AG04450 (cell line): Measurements from ENCODE around the gene TMEM141. TPM values are rescaled to one million over a fixed set of nuclear protein-coding genes. Genes with fewer than 3 reads are reported as not detected.
"Not testable (repeated sequence)": the region's sequence is repeated elsewhere in the genome, so short reads cannot be mapped to it uniquely, and the experiment has no call there.

Experiments used
- CTCF ChIA-PET: fragments of 300-600, 350-600 bp; formaldehyde crosslinking; extraction: SDS; loops from one replicate; lab custom pipeline; 2022; ENCODE audit warnings: antibody characterized with exemption, inconsistent platforms; lab: Charles Lee
- POLR2A ChIA-PET: fragments of 350-600 bp; formaldehyde crosslinking; extraction: SDS; loops from one replicate; lab custom pipeline; 2021; ENCODE audit warnings: antibody characterized with exemption, inconsistent platforms; lab: Yijun Ruan, JAX
- DNase-seq: peaks from one replicate; pipeline ENCODE4 v3.0.0-alpha.2; 2011; ENCODE audit warnings: low read depth, low spot score
- H3K27ac ChIP-seq: one replicate; pipeline ENCODE4 v1.5.1; 2012; ENCODE audit warnings: low read depth, low read length, control low read depth
- H3K27me3 ChIP-seq: one replicate; pipeline ENCODE4 v1.6.0; 2012; ENCODE audit warnings: low read length; ENCODE audit not compliant: control insufficient read depth, insufficient read depth
- H3K4me3 ChIP-seq: 2 replicates; pipeline ENCODE4 v1.5.1; 2011; ENCODE audit warnings: mild to moderate bottlenecking, low read depth, low read length, control low read depth
- H3K9me3 ChIP-seq: 2 replicates; pipeline ENCODE4 v1.5.1; 2012; ENCODE audit warnings: low read length; ENCODE audit not compliant: control insufficient read depth, insufficient read depth
- CTCF ChIP-seq: IDR thresholded peaks from 2 replicates; pipeline ENCODE4 v1.5.1; 2011; ENCODE audit warnings: low read depth, low read length, control low read depth, inconsistent platforms
- polyA plus RNA-seq: library from polyadenylated mRNA; depleted of rRNA; stranded (reverse); fragments of >200 nt; gene quantifications from 2 replicates; pipeline ENCODE4 v1.2.3, GENCODE V29; 2011

TMEM141 gene
- polyA plus RNA-seq, 1 experiment, result 34.9 TPM

GRCh38 chr9:136765041-136765440, 26.1 kb upstream of the TMEM141 start:
- CTCF ChIA-PET, result no interaction called here
- no peak for DNase-seq

GRCh38 chr9:136765745-136766409, 25.3 kb upstream of the TMEM141 start:
- POLR2A ChIA-PET, H3K4me3 ChIP-seq, H3K9me3 ChIP-seq, H3K27ac ChIP-seq, DNase-seq: not testable (repeated sequence)
- CTCF ChIA-PET, result interaction anchor here (0.6 to 1.9 kb wide), 2 partner anchors 11 to 222 kb away, joined by 4 to 6 read pairs; no protein-coding TSS in a partner anchor
- H3K27me3 ChIP-seq, result peaks cover 14% of the 10 kb centered on the region

More at GRCh38 chr9:136765041-136765440, 26.1 kb upstream of the TMEM141 start:
- Histone ChIP-seq H3K4me3 (no peak overlapping the region), H3K9me3 (no peaks in the 10 kb centered on the region; the same call in 1 of the 2 replicates), H3K27ac (no peak overlapping the region), H3K27me3 (peaks cover 14% of the 10 kb centered on the region)
- no peak for TF ChIP-seq CTCF
- POLR2A ChIA-PET, result no interaction called here

GRCh38 chr9:136766410-136767120, 24.6 kb upstream of the TMEM141 start:
- CTCF ChIA-PET, result interaction anchor here (0.6 to 1.9 kb wide), 2 partner anchors 11 to 221 kb away, joined by 4 to 6 read pairs; no protein-coding TSS in a partner anchor
- 0 out of 2 replicates have a peak, but pooled peaks have one; percentile 13 for TF ChIP-seq CTCF
- H3K27me3 ChIP-seq, result peaks cover 14% of the 10 kb centered on the region
- DNase-seq, result peak; percentile 7
- H3K27ac ChIP-seq, POLR2A ChIA-PET, H3K9me3 ChIP-seq, H3K4me3 ChIP-seq: not testable (repeated sequence)

GRCh38 chr9:136769710-136770191, 21.4 kb upstream of the TMEM141 start:
- H3K4me3 ChIP-seq, result no peak overlapping the region
- ChIA-PET CTCF (interaction anchor here (0.6 to 1.9 kb wide), 4 partner anchors 8 to 735 kb away, joined by 3 to 6 read pairs (median 4); no protein-coding TSS in a partner anchor), POLR2A (no interaction called here)
- TF ChIP-seq CTCF, result peak; percentile 54
- peaks cover 9% of the 10 kb centered on the region for H3K9me3 ChIP-seq
- DNase-seq, result no peak
- H3K27me3 ChIP-seq, result peaks cover 9% of the 10 kb centered on the region
- no peak overlapping the region for H3K27ac ChIP-seq

- ChIA-PET CTCF (interaction anchor here (0.9 to 1.2 kb wide), 2 partner anchors 11 to 45 kb away, joined by 3 to 8 read pairs; no protein-coding TSS in a partner anchor), POLR2A (interaction anchor here (0.6 kb wide), 1 partner anchor 12 kb away, joined by 3 read pairs; no protein-coding TSS in a partner anchor)
- H3K27ac ChIP-seq, result peak overlapping the region; percentile 11
- H3K27me3 ChIP-seq, result peaks cover 10% of the 10 kb centered on the region
- no peak for DNase-seq
- peaks cover 9% of the 10 kb centered on the region for H3K9me3 ChIP-seq
- no peak overlapping the region for H3K4me3 ChIP-seq
- no peak for TF ChIP-seq CTCF
Measured at GRCh38 chr9:136771907-136772415, 19.2 kb upstream of the TMEM141 start.
